H1 (cell line): ENCODE results near the gene AFF4. TPM values are rescaled to one million over a fixed set of nuclear protein-coding genes. Genes with fewer than 3 reads are reported as not detected.

Source experiments
- CTCF ChIA-PET: fragments of 300-600 bp; sonication (Branson Sonifier 250); formaldehyde crosslinking; loops from one replicate; lab custom pipeline; 2021; ENCODE audit not compliant: partially characterized antibody; lab: Charles Lee
- POLR2A ChIA-PET: fragments of 300-600 bp; sonication (Branson Sonifier 250); formaldehyde crosslinking; loops from one replicate; lab custom pipeline; 2021; ENCODE audit warnings: inconsistent platforms; ENCODE audit not compliant: partially characterized antibody; lab: Charles Lee
- DNase-seq, 2 experiments: peaks; one replicate each; pipeline versions ENCODE4 v3.0.0 to v3.0.0-alpha.2; 2010 to 2022; ENCODE audit warnings: low spot score in 2 of 2, low read depth in 1 of 2, mixed read lengths in 1 of 2
- FAIRE-seq: peaks from 2 replicates; lab custom pipeline; 2011; peaks lifted over from hg19 to GRCh38; lab: Jason Lieb, UNC
- H2AFZ ChIP-seq: 2 replicates; pipeline ENCODE4 v1.8.1; 2012; ENCODE audit warnings: low read length, inconsistent platforms
- H2AK5ac ChIP-seq: 2 replicates; pipeline ENCODE4 v1.6.1; 2013; ENCODE audit warnings: low read depth, low read length
- H2BK120ac ChIP-seq: replicated peaks from 2 replicates; pipeline ENCODE3; 2013; ENCODE audit warnings: low read depth, low read length, inconsistent platforms
- H2BK12ac ChIP-seq: 2 replicates; pipeline ENCODE4 v1.6.1; 2013; ENCODE audit warnings: low read depth, low read length
- H2BK15ac ChIP-seq: 2 replicates; pipeline ENCODE4 v1.6.1; 2013; ENCODE audit warnings: low read length
- H2BK20ac ChIP-seq: 2 replicates; pipeline ENCODE4 v1.6.1; 2013; ENCODE audit warnings: low read length
- H2BK5ac ChIP-seq: 2 replicates; pipeline ENCODE4 v1.6.1; 2013; ENCODE audit warnings: low read depth, low read length
- H3K14ac ChIP-seq: 2 replicates; pipeline ENCODE4 v1.6.1; 2013; ENCODE audit warnings: inconsistent platforms; ENCODE audit not compliant: insufficient read length
- H3K18ac ChIP-seq: 2 replicates; pipeline ENCODE4 v1.6.1; 2013; ENCODE audit warnings: low read length; ENCODE audit errors: extremely low read depth
- H3K23ac ChIP-seq: 2 replicates; pipeline ENCODE4 v1.6.1; 2013; ENCODE audit warnings: inconsistent platforms; ENCODE audit not compliant: insufficient read length
- H3K23me2 ChIP-seq: 2 replicates; pipeline ENCODE4 v1.6.1; 2013; ENCODE audit warnings: low read depth, low read length
- H3K27ac ChIP-seq: 2 replicates; pipeline ENCODE4 v1.6.1; 2011; ENCODE audit warnings: low read depth, low read length, inconsistent platforms
- H3K27me3 ChIP-seq, 4 experiments: replicated peaks in 1 of 4; 1 replicate in 1 of 4; 2 replicates in 3 of 4; pipeline versions ENCODE4 v1.6.1 to v1.8.1; 2011 to 2013; ENCODE audit warnings: low read length in 3 of 4, mild to moderate bottlenecking in 3 of 4, inconsistent platforms in 2 of 4, mixed read lengths in 2 of 4, moderate library complexity in 1 of 4; ENCODE audit not compliant: control insufficient read depth in 3 of 4, insufficient read depth in 3 of 4; ENCODE audit errors: extremely low read depth in 1 of 4
- H3K36me3 ChIP-seq, 4 experiments: 2 replicates each; pipeline versions ENCODE4 v1.6.1 to v1.8.1; 2011 to 2013; ENCODE audit warnings: mild to moderate bottlenecking in 4 of 4, low read length in 3 of 4, moderate library complexity in 2 of 4, control low read depth in 1 of 4, inconsistent platforms in 1 of 4; ENCODE audit not compliant: insufficient read depth in 4 of 4, control insufficient read depth in 2 of 4
- H3K4ac ChIP-seq: replicated peaks from 2 replicates; pipeline ENCODE3; 2013; ENCODE audit warnings: low read length, low read depth, mixed read lengths, inconsistent platforms; ENCODE audit not compliant: insufficient read length
- H3K4me1 ChIP-seq, 4 experiments: replicated peaks in 1 of 4; 1 replicate in 1 of 4; 2 replicates in 3 of 4; pipeline versions ENCODE4 v1.6.1 to v1.8.1; 2011 to 2013; ENCODE audit warnings: low read length in 3 of 4, inconsistent platforms in 2 of 4, mixed read lengths in 1 of 4; ENCODE audit not compliant: insufficient read depth in 4 of 4, control insufficient read depth in 3 of 4
- H3K4me2 ChIP-seq, 2 experiments: 2 replicates each; pipeline versions ENCODE4 v1.6.1 to v1.8.1; 2011 to 2013; ENCODE audit warnings: low read depth in 2 of 2, low read length in 2 of 2, control low read depth in 1 of 2, inconsistent platforms in 1 of 2, mild to moderate bottlenecking in 1 of 2; ENCODE audit not compliant: insufficient read depth in 1 of 2
- H3K4me3 ChIP-seq, 4 experiments: fragments of 200-600, 300-600 bp in 1 of 4; sonication (generic), shearing (Covaris generic), sonication (Bioruptor Twin) in 1 of 4; 2 replicates each; pipeline versions ENCODE4 v1.5.1 to v1.8.1; 2011 to 2016; ENCODE audit warnings: low read length in 4 of 4, low read depth in 3 of 4, control low read depth in 2 of 4, inconsistent platforms in 2 of 4, mild to moderate bottlenecking in 2 of 4, mixed read lengths in 1 of 4, moderate library complexity in 1 of 4; ENCODE audit not compliant: insufficient read depth in 2 of 4; ENCODE audit errors: extremely low read depth in 1 of 4
- H3K56ac ChIP-seq: replicated peaks from 2 replicates; pipeline ENCODE3; 2013; ENCODE audit warnings: low read depth, mild to moderate bottlenecking, mixed read lengths, low read length, inconsistent platforms; ENCODE audit not compliant: insufficient read length
- H3K79me1 ChIP-seq: 2 replicates; pipeline ENCODE4 v1.6.1; 2013; ENCODE audit warnings: low read depth, low read length, control low read depth
- H3K79me2 ChIP-seq, 2 experiments: 2 replicates each; pipeline versions ENCODE4 v1.6.1 to v1.8.1; 2012 to 2013; ENCODE audit warnings: low read length in 2 of 2, mild to moderate bottlenecking in 2 of 2, inconsistent platforms in 1 of 2; ENCODE audit not compliant: insufficient read depth in 2 of 2, control insufficient read depth in 1 of 2
- H3K9ac ChIP-seq, 4 experiments: replicated peaks in 1 of 4; 1 replicate in 1 of 4; 2 replicates in 3 of 4; pipeline versions ENCODE4 v1.6.1 to v1.8.1; 2011 to 2013; ENCODE audit warnings: low read depth in 3 of 4, low read length in 3 of 4, control low read depth in 2 of 4, mild to moderate bottlenecking in 2 of 4, moderate library complexity in 2 of 4, inconsistent platforms in 1 of 4; ENCODE audit errors: extremely low read depth in 1 of 4
- H3K9me3 ChIP-seq, 2 experiments: 2 replicates each; pipeline versions ENCODE4 v1.6.1 to v1.8.1; 2012 to 2013; ENCODE audit warnings: mild to moderate bottlenecking in 2 of 2, moderate library complexity in 2 of 2, control low read depth in 1 of 2, inconsistent platforms in 1 of 2, low read depth in 1 of 2, low read length in 1 of 2, mixed read lengths in 1 of 2; ENCODE audit not compliant: insufficient read depth in 2 of 2
- H4K20me1 ChIP-seq, 2 experiments: replicated peaks in 1 of 2; 2 replicates each; pipeline versions ENCODE3 to v1.8.1; 2011 to 2013; ENCODE audit warnings: inconsistent platforms in 2 of 2, low read length in 2 of 2, mild to moderate bottlenecking in 1 of 2; ENCODE audit not compliant: insufficient read depth in 2 of 2, control insufficient read depth in 1 of 2
- H4K5ac ChIP-seq: 2 replicates; pipeline ENCODE4 v1.6.1; 2013; ENCODE audit warnings: low read length, low read depth, mixed read lengths, inconsistent platforms; ENCODE audit not compliant: insufficient read length
- H4K8ac ChIP-seq: 2 replicates; pipeline ENCODE4 v1.8.0; 2013; ENCODE audit warnings: mild to moderate bottlenecking, moderate library complexity, low read length, inconsistent platforms; ENCODE audit not compliant: insufficient read depth; ENCODE audit errors: extremely low read depth
- H4K91ac ChIP-seq: replicated peaks from 2 replicates; pipeline ENCODE3; 2013; ENCODE audit warnings: low read length, mixed read lengths, inconsistent platforms; ENCODE audit not compliant: insufficient read length
- ASH2L ChIP-seq: fragments of 200-600, 300-600 bp; sonication (generic); IDR thresholded peaks from one replicate; pipeline ENCODE4 v1.7.1; 2017; ENCODE audit warnings: low read length
- CBX5 ChIP-seq: fragments of 300-800, 300-1000 bp; sonication (generic); IDR thresholded peaks from 2 replicates; pipeline ENCODE4 v1.7.1; 2016; ENCODE audit warnings: antibody characterized with exemption, low read length, low read depth
- CREB1 ChIP-seq: IDR thresholded peaks from 2 replicates; pipeline ENCODE4 v1.6.1; 2012; ENCODE audit warnings: inconsistent platforms
- EGR1 ChIP-seq: IDR thresholded peaks from 2 replicates; pipeline ENCODE4 v1.6.1; 2011; ENCODE audit warnings: low read depth, low read length, borderline replicate concordance
- EZH2 ChIP-seq: fragments of 200-600 bp; sonication (generic); IDR thresholded peaks from 2 replicates; pipeline ENCODE4 v1.7.1; 2012; ENCODE audit warnings: low read depth, mild to moderate bottlenecking, moderate library complexity, low read length, inconsistent platforms; ENCODE audit not compliant: severe bottlenecking
- KDM4A ChIP-seq: IDR thresholded peaks from one replicate; pipeline ENCODE4 v1.7.1; 2012; ENCODE audit warnings: low read depth, mild to moderate bottlenecking, moderate library complexity, low read length, inconsistent platforms; ENCODE audit not compliant: severe bottlenecking
- PHF8 ChIP-seq: fragments of 200-600 bp; sonication (generic); conservative IDR thresholded peaks from 2 replicates; pipeline ENCODE4 v1.7.1; 2012; ENCODE audit warnings: low read depth, mild to moderate bottlenecking, inconsistent platforms, low read length, moderate library complexity
- SRF ChIP-seq: IDR thresholded peaks from 2 replicates; pipeline ENCODE4 v1.6.1; 2011; ENCODE audit warnings: mild to moderate bottlenecking, low read depth, low read length, moderate library complexity
- WGBS, 2 experiments: shearing (Covaris generic) in 1 of 2; methylation state at CpG; one replicate each; pipeline versions ENCODE4 v1.1.6 to v1.1.7; 2013 to 2015; ENCODE audit warnings: low lambda C conversion rate in 2 of 2, mixed read lengths in 2 of 2, inconsistent platforms in 1 of 2, low coverage in 1 of 2, missing lambda C conversion rate in 1 of 2; ENCODE audit not compliant: insufficient replicate concordance in 2 of 2, insufficient coverage in 1 of 2, insufficient read length in 1 of 2; ENCODE audit errors: extremely low coverage in 1 of 2, missing lambda C conversion rate in 1 of 2; 5-methylcytosine and 5-hydroxymethylcytosine counted together
- polyA plus RNA-seq, 7 experiments: library from polyadenylated mRNA; depleted of rRNA in 3 of 7; stranded (reverse) in 5 of 7; unstranded in 2 of 7; fragments of >200 nt in 5 of 7; fragments of 200-250 nt in 2 of 7; gene quantifications; 1 replicate in 5 of 7; 2 replicates in 1 of 7; 4 replicates in 1 of 7; pipeline versions ENCODE4 v1.2.1 to v1.2.3, GENCODE V29; 2011 to 2013; ENCODE audit warnings: missing spikeins in 2 of 7, mixed read lengths in 2 of 7
- total RNA-seq: library from RNA; stranded (reverse); fragmentation: NEBNext Ultra II Directional; extraction: Animal tissue kit (Norgen Biotek cat#: 25700); gene quantifications from 2 replicates; pipeline ENCODE4 v1.2.1, GENCODE V29; 2021
- TF ChIP-seq, protein P1 (sequence below): IDR thresholded peaks from 2 replicates; pipeline ENCODE4 v1.6.1; 2012; ENCODE audit warnings: inconsistent platforms

Gene AFF4
- total and polyA plus RNA-seq, 2 of the 8 experiments (the other 6 are each of a cell fraction or from before 2014, with no cell fraction given), result 12.0 to 61.4 TPM

- Histone ChIP-seq H3K79me1 (no peaks in the 10 kb centered on the region), H2BK20ac (no peak within 1 kb of the TSS)
These were observed 132.9 kb downstream of the AFF4 start, which contains the start of gene SHROOM1 for GRCh38 chr5:132830436-132831094. SHROOM1 (minus strand) TSS chr5:132830647; CDS start chr5:132826140, 4,507 bp downstream.

More at GRCh38 chr5:132830436-132831094, 132.9 kb downstream of the AFF4 start, which contains the start of gene SHROOM1:
- Histone ChIP-seq H3K79me2 (no peaks in the 10 kb centered on the region), H3K18ac (peak within 1 kb of the TSS; percentile 60; the same call in 1 of the 2 replicates), H3K14ac (no peak within 1 kb of the TSS), H4K5ac (no peak within 1 kb of the TSS), H4K8ac (peak within 1 kb of the TSS; percentile 83), H3K36me3 (no peaks in the 10 kb centered on the region), H3K56ac (no peak within 1 kb of the TSS), H2BK15ac (no peak within 1 kb of the TSS; the same call in 1 of the 2 replicates), H4K91ac (no peak within 1 kb of the TSS), H3K27me3 (peaks cover 30 to 61% (median 53%) of the 10 kb centered on the region in 4 experiments), H2BK12ac (no peak within 1 kb of the TSS), H3K9ac (peak within 1 kb of the TSS in 3 of 4 experiments; percentile 48 to 62 (median 49); a peak in 4 of 7 replicates), H2AFZ (peak within 1 kb of the TSS; percentile 74; the same call in 1 of the 2 replicates), H3K4me3 (peak within 1 kb of the TSS; percentile 35 to 74 (median 70)), H3K4ac (no peak within 1 kb of the TSS), H4K20me1 (no peaks in the 10 kb centered on the region), H3K23me2 (peaks cover 10% of the 10 kb centered on the region; the same call in 1 of the 2 replicates), H3K4me2 (peak within 1 kb of the TSS; percentile 12 to 81), H2BK120ac (no peak within 1 kb of the TSS), H3K4me1 (peaks cover 0 to 11% (median 9%) of the 10 kb centered on the region in 4 experiments; a peak in 6 of 7 replicates), H2AK5ac (no peak within 1 kb of the TSS), H3K23ac (no peak within 1 kb of the TSS), H3K9me3 (no peaks in the 10 kb centered on the region), H3K27ac (no peak within 1 kb of the TSS), H2BK5ac (no peak within 1 kb of the TSS)
- ChIA-PET CTCF (interaction anchor here (0.7 to 25.6 kb wide), 10 partner anchors 9 to 78 kb away, joined by 3 to 465 read pairs (median 4); partner anchors contain the start of genes CCNI2, GDF9, LEAP2 and UQCRQ), POLR2A (interaction anchor here (0.6 to 2.4 kb wide), 8 partner anchors 15 to 221 kb away, joined by 3 to 7 read pairs (median 4); partner anchors contain the start of genes GDF9, HSPA4, SOWAHA and UQCRQ)
- FAIRE-seq (no peak), DNase-seq (peak in 1 of 2 experiments; percentile 83)
- TF ChIP-seq CBX5, result no peak
- TF ChIP-seq, protein P1, sequence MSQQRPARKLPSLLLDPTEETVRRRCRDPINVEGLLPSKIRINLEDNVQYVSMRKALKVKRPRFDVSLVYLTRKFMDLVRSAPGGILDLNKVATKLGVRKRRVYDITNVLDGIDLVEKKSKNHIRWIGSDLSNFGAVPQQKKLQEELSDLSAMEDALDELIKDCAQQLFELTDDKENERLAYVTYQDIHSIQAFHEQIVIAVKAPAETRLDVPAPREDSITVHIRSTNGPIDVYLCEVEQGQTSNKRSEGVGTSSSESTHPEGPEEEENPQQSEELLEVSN, result peak; percentile 58; the same call in 1 of the 2 replicates
- no peak for TF ChIP-seq ASH2L
- 0 out of 2 replicates have a peak, but pooled peaks have one; percentile 7 for TF ChIP-seq SRF
- TF ChIP-seq KDM4A, result peak; percentile 19
- TF ChIP-seq PHF8, result 0 out of 2 replicates have a peak, but pooled peaks have one; percentile 35
- TF ChIP-seq CREB1, result peak; percentile 63
- peak; percentile 62 for TF ChIP-seq EZH2
- TF ChIP-seq EGR1, result peak; percentile 85; the same call in 1 of the 2 replicates
- 10% methylated on average over 16 of the region's 78 CpGs; no CpG with 5 or more reads in 1 of the 2 experiments for WGBS, 2 experiments
